Ecto neural progenitor cell (in vitro differentiated cells): ENCODE results near the gene ADGRG7.

Source experiments
- DNase-seq: peaks from one replicate; pipeline ENCODE4 v3.0.0-alpha.2; 2018; ENCODE audit warnings: low spot score

ADGRG7 gene

DNA sequence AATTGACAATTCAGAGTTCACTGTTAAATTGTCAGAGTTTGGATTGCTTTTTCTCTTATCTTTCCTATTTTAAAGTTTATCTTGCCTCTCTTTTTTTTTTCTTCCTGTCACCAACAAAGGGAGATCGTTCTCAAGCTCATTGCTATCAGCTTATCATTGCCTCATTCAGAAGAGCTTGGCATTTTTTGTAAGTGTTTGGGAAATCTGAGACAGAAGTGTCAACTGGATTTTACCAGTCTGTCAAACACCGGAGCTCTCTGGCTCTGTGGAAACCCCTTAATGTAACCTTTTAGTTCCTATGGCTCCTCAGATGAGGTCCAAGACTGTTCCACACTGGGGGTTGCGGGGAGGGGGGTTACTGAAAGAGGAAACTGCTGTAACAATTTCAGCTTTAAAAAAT is 89.3 kb downstream of the ADGRG7 start:
- DNase-seq = no peak

DNA sequence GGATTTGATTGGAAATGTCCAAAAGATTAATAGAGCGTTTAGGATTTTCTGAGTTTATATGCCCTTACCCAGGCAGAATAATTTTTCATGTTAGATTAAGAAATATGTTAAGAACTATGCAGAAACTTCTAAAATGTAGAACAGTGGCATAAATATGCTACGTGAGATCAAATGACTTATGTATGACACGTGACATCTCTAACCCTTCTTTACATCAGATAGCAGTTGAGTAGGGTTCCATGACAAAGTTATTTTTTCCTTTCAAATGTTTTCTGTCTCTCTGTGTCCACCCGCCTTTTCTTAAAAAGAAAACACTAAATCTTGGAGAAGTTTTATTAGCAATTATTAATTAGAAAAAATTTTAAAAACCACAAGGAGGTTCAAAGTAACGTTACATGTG is 91.3 kb downstream of the ADGRG7 start:
- DNase-seq = no peak

DNA sequence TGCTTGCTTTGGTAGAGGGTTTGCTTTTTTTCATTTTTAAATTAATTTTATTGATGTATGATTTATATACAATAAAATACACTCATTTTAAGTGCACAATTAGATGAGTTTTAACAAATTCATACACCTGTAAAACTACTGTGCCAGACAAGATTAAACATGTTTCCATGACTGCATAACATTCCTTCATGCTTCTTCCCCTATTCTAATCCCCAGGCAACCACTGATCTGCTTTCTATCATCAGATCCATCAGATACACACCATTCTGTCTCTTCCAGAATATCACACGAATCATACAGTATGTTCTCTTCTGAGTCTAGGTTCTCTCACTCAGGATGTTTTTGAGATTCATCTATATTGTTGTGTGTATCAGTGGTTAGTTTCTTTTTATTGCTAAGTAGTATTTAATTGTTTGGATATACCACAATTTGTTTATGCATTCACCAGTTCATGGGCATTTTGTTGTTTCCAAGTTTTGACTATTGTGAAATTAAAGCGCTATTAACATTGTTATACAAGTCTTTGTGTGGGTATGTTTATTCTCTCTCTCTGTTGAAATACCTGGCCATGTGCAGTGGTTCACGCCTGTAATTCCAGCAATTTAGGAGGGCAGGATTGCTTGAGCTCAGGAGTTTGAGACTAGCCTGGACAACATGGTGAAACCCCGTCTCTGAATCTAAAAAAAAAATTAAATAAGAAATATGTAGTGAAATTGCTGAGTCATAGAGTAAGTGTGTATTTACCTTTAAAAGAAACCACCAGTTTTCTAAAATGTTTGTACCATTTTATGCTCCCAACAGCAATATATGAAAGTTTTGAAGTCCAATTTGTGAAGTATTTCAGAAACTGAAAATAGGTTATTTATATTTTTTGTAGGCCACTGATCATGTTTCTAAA is 92.9 kb downstream of the ADGRG7 start:
- DNase-seq = no peak

DNA sequence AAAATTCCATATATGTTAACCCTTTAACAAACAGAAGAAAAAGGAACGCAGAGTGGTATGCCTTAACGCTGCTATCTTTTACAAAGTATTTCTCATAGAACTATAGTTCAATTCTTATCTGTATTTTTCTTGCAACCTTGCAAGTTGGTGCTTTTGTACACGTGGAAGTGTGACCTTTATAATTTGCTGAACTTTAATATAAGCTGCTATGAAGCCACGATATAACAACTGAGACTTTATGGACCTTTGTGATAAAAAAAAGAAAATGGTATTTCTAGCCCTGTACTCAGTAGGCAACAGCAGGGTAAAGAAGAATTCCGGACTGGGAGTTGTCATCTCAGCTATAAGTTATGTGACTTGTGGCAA is 93.6 kb downstream of the ADGRG7 start:
- DNase-seq = no peak

DNA sequence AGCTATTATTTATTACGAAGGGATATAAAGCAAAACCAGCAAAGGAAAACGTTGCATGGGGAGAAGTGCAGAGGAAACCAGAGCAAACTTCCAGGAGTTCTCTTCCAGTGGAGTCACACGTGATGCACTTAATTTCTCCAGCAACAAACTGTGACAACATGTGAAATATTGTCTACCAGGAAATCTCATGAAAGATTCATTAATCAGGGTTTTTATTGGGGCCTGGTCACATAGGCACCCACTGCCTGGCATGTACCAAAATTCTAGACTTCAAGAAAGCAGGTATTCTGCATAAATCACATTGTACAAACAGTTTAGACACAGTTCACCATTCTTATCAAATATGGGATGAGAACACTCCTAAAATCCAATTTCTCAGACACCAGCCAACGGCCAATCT is 94.5 kb downstream of the ADGRG7 start:
- no peak for DNase-seq

DNA sequence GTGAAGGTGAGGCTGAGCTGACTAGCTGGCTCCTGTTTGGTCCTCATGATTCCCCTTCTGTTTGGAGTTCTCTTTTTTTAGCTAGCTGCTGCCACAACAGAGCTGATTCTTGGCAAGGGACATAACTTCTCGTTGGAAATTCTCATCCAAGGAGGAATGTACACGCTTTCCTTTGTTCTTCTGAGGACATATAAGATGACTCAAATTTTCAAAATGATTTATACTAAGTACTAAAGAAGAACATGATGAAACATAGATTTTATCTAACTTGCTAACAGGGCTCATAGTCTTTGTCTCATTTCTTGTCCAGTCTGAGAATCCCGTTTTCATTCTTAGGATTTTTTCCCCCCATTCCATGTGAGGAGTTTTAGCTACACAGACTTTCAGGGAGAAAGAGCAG is 97.0 kb downstream of the ADGRG7 start:
- DNase-seq = no peak

DNA sequence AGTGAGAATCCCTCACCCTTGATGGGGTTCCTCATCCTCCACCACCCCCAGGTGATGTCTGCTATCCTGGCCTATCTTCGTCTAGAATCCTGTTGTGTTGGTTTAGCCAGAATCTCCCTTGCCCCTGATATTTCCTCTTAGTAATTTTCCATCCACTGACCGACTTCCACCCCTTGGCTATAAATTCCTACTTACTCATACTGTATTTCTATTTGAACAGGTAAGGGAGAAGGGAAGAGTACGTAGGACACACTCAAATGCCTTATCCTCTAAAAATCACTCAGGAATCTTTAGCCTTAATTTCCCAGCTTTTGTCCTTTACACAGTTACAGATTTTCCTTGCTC is 99.2 kb downstream of the ADGRG7 start:
- no peak for DNase-seq

DNA sequence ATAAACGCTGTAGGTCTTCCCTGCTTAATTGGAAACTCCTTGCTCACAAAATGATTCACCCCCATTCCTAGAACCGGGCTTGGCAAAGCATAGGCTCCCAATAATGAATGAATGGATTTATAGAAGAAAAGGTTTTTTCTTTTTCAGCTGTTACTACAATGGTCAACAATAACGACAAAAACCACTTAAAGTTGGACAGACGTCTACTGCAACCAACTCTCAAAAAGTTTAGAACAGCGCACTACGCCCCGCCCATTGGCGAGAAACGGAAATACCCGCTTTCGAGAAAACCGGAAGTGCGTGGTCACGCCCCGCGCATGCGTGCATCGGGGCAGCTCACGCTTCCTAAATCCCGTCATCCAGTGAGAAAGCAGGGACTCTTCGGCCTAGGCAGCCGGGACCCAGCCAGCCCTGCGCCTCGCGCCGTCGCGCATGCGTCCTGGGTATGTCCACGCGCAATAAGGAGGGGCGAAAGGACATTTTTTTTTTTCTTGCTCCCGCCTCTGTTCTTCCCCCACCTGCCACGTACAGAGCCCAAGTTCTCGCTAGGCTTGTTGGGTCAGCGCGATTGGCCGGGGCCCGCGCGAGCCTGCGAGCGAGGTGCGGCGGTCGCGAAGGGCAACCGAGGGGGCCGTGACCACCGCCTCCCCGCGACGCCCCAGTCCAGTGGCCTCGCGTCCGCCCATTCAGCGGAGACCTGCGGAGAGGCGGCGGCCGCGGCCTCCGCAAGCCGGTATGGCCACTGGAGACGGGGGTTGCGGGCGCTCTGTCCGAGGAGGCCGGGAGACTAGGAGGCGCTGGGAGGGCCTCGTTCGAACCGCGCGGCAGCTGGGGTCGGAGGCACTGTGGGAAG is 99.8 kb downstream of the ADGRG7 start, which contains the start of gene TFG:
TFG (plus strand) TSS at position 506 of the 853 bp plus-strand sequence. CDS start 4,192 bp downstream, outside the sequence.
- peak; percentile 97 for DNase-seq

DNA sequence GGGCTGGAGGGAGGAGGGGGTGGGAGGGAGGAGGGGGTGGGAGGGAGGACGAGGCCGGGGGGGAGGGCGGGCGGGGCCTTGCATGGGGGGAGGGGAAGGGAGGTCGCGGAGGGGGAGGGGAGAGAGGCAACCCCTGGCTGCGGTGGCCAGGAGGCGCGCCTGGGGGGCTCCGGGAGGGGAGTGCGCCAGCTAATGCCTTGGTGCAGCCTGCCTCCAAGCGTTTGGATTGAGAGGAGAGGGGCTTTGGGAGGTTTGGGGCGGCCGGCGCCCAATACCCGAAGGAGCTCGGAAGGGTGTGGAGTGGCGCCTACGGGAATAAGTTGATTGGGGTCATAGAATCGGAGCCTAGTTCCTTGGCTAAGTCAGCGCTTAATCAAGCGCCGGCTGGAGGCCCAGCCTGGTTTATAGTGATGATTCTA is 100.5 kb downstream of the ADGRG7 start:
- DNase-seq = peak; percentile 86

DNA sequence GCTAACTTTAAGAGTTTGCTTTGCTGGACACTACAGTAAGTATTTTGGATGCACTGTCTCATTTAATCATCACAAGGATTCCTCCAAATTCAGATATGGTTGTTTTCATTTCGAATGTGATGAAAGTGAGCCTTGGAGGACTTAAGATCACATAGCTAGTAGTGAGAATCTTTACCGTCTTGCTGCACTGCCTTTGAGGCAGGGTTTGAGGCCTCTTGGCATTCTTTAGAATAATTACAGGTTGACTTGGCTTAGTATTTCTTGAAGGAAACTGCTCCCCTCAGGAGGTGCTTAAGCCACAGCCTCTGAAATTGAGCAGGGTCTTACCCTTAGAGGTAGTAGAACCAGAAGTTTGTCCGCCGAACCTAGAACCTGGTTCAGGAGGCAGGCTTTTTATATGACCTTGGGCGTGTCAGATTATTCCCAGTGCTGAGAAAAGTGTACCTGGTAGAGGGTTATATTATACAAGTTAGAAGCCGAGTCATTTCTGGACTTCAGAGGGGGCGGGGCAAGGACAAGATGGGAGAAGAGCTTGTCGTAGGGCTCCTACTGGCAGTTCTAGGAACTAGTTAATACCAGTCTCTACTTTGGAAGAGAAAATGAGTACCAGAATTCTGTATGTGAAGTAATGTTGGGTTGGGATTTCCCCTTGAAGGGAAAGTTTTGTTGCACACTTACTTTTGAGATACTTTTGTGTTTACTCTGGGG is 101.0 kb downstream of the ADGRG7 start:
- DNase-seq = peak; percentile 54

DNA sequence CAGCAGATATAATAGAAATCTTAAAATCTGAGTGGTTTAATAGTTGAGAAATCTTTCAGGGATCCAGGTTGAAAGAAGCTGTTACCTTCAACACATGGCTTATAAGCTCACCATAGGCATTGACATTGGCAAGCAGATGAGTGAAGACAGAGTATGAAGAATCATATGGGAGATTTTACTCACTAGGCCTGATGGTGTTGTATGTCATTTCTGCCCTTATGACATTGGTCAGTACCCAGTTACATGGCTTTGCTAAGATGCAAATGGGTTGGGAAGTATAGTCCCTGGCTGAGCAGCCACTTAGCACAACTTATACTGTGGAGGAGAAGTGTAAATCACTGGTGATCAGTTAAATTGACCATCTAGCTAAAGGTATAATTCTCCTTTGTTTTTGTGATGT is 105.8 kb downstream of the ADGRG7 start:
- no peak for DNase-seq

DNA sequence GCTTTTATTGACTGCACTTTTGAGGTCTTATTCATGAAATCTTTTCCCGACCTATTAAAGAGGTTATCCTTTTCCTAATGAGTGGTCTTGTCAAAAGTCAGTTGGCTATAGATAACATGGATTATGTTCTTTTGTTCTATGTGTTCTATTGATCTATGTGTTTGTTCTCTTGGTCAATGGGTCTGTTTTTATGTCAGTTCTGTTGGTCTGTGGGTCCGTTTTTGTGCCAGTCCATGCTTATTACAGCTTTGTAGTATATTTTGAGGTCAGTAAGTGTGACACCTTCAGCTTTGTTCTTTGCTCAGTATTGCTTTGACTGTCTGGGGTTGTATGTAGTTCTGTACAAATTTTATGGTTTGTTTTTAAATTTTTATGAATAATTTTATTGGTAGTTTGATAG is 107.7 kb downstream of the ADGRG7 start:
- no peak for DNase-seq

DNA sequence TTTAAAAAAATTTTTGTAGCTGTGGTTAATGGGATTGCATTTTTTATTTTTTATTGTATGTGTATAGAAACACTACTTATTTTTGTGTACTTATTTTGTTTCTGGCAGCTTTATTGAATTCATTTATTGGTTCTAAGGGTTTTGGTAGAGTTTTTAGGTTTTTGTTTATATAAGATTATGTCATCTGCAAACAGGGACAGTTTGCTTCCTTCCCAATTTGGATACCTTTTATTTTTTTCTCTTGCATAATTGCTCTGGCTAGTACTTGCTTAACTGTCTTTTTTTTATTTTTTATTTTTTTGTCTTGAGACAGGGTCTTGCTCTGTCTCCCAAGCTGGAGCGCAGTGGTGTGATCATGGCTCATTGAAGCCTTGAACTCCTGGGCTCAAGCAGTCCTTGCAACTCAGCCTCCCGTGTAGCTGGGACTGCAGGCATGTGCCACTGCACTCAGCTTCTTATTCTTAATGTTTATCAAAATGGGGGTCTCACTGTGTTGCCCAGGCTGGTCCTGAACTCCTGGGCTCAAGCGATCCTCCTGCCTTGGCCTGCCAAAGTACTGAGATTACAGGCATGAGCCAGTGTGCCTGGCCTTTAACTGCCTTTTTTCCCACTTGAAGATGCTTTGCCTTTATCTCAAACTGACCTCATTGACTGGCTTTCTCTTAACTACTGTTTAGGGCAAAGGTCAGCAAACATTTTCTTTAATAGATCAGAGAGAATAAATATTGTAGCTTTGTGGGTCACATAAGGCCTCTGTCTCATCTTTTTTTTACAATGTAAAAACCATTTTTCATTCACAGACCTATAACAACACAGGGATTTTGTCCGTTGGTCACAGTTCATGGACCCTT is 108.5 kb downstream of the ADGRG7 start:
- DNase-seq = no peak

DNA sequence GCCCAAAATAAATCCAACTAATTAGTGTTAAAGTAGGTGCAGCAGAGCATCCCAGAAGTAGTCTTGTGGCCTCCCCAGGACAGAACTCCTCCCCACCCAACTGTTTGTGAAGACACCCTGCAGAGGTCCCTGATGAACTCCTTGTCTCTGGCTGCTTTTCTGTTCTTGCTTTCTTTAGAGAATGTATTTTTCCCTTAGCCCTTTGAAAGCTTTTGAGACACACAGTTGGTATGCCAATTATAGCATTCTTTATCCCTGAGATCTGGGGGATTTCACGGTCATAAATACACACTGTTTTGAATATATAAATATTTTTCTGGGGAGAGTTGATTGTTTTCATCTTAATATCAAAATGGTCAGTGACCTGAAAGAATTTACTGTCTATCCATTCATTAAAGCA is 109.7 kb downstream of the ADGRG7 start:
- DNase-seq = no peak

DNA sequence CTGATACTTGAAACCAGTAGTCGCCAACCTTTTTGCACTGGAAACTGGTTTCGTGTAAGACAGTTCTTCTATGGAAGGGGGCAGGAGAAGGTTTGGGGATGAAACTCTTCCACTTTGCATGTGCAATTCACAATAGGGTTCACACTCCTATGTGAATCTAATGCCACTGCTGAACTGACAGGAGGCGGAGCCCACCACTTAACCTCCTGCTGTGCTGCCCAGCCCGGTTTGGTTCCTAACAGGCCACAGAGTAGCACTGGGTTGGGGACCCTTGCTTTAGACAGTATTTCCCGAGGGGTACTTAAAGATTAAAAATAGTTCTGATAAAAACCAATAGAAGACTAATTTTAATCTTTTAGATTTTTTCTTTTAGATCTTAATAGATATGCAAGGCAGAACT is 111.0 kb downstream of the ADGRG7 start:
- DNase-seq = peak; percentile 63

DNA sequence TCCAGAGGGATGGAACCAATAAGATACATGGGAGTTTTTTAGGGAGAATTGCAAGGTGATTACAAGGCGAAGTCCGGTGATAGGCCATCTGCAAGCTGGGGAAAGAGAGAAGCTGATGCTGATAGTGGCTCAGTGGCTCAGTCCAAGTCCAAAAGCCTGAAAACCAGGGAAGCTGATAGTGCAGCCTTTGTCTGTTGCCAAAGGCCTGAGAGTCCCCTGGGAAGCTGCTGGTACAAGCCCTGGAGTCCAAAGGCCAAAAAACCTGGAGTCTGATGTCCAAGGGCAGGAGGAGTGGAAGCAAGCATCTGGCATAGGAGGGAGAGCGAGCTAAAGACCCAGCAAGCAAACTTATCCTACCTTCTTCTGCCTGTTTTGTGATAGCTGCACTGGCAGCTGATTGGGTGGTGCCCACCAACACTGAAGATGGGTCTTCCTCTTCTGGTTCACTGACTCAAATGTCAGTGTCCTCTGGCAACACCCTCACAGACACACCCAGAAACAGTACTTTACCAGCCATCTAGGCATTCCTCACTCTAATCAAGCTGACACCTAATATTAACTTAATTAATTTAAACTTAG is 116.6 kb downstream of the ADGRG7 start:
- no peak for DNase-seq

DNA sequence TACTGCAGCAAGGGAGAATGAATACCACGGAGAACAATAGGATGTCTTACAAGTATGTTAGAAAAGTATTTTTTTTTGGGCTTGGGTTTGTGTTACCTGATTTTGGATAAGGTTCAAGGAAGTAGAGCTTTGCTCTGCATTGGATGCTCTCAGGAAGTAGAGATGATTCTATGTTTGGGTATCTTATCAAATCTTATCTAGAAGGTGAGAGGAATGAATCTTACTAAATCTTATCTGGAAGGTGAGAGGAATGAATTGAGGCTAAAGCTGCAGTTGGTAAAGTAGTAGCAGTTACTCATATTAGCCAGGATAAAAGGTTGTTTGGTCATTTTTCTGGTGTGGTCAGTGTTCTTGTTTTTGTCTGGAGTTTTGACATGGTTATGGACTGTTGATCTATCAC is 117.3 kb downstream of the ADGRG7 start:
- DNase-seq = no peak

DNA sequence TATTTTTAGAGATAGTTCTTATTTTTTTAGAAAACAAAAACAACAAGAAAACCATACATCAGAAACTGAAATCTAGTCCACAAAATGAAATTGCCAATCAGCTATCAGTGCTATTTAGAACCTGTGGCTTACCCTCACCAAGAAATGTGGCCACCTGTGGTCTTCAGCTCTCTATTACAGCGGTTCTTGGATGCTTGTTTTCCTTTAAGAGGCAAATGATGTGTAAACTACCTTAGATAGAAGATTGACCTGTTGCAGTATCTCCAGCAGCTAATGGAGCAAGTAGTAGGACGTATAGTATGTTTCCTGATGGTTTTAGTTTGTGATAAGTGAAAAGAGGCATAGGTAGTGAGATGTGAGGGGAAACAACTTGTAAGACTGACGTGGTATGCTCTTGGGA is 121.1 kb downstream of the ADGRG7 start:
- no peak for DNase-seq

DNA sequence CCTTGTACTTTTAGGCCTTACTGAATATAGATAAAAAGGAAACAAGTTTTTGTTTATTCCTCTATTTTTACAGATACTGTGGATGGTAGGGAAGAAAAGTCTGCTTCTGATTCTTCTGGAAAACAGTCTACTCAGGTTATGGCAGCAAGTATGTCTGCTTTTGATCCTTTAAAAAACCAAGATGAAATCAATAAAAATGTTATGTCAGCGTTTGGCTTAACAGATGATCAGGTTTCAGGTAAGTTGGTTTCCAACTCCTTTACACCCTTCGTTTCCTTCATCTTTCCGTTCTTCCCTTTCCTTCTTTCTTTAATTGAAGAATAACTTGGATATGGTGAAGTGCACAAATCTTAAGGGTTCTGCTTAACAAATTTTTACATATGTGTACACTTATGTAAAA is 123.0 kb downstream of the ADGRG7 start:
- no peak for DNase-seq

DNA sequence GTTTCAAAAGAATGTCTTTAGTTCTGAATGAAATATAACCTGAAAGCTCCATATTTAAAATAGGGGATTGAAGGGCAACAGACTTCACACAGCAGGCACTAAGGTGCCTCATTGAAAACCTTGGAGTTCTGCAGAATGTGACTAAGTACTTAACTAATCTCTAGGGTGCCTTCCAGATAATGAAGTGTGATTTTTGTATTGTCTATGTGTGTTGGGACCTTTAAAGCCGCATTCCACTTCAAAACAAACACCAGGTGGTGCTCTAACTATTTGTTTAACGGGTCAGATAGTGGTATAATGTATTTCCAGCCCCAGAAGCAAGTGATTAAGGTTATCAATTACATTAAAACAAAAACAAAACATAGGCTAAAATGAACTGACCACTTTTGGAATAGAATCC is 127.9 kb downstream of the ADGRG7 start:
- no peak for DNase-seq

DNA sequence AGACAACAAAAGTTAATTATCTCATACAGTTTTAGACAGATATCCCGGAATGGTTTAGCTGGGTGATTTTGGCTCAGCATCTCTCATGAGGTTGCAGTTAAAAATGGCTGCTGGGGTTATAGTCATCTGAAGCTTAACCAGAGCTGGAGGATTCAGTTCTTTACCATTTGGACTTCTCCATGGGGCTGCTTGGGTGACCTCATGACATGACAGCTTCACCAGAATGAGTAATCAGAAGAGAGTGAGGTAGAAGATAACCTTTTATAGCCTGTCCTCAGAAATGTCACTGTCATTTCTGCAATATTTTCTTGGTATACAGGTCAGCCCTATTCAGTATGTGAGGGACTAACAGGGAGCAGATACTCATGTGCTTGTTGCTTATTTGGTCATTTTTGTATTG is 130.8 kb downstream of the ADGRG7 start:
- DNase-seq = no peak
